GM19438 (cell line): ENCODE data around the gene TANC1.
A peak's percentile ranks its signal among the peaks of the same experiment; 100 is the strongest.
"Not testable (repeated sequence)": the region's sequence is repeated elsewhere in the genome, so short reads cannot be mapped to it uniquely, and the experiment has no call there.

ENCODE experiments used
- ATAC-seq: cut with Tn5 transposase; IDR thresholded peaks from one replicate; pipeline ENCODE4 v1.9.1; 2021; ENCODE audit warnings: low read depth; ENCODE audit not compliant: unreplicated experiment

TANC1 gene

DNA sequence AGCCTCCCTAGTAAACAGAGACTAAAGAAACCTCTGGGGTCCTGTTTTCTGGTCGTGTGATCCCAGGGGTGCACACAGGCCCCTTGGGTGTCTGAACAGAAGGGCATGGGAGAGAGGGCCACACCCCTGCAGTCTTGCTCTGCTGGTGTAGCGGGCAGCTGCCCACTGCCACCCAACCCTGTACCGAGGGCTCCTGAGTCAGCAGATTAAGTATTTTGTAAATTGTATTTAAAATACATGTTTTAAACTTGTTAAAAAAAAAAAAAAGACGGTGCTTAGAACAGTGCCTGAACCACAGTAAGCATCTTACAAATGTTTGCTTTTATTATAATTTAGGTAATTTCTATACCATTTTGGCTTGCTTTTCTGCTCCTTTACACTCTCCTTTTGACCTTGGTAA lies 113.7 kb downstream of the TANC1 start:
- no peak for ATAC-seq

DNA sequence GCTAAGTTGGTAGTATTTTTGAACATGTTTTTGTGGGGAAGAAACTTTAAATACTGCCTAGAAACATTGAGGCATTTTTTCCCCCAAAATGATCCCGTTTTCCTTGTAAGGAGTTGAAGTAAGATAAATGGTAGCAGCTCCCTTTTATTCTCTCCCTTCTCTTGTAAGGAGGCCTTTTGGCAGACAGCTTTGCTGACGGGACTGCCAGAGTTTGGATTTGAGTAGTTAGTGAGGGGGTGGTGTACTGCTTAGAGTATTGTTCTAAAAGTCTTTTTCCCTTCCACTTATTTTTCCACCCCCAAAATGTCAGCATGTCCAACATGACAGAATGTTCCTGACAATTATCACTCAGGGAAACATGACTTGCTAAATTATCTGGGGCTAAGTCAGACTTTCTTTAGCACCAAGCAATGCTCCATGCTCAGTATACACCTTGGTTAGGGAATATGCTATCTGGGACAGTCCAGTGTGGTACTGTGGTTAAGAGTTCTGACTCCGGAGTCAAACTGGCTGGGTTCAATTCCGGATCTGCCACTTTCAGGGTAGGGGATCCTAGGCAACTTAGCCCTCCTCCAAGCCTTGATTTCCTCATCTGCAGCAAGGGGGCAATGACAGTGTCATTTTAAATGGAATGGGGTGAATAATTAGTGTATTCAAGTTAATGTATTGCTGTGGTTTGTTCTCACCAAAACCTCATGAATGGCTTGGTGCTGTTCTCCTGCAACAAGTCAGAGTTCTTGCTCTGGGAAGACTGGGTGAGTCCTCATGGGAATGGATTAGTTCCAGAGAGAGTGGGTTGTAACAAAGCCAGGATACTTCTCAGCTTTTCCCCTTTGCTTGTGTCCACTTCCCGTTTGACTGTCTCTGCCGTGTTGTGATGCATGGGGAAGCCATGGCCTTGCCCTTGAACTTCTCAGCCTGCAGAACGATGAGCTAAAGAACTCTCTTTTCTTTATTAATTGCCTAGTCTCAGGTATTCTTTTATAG lies 116.2 kb downstream of the TANC1 start:
- no peak for ATAC-seq

DNA sequence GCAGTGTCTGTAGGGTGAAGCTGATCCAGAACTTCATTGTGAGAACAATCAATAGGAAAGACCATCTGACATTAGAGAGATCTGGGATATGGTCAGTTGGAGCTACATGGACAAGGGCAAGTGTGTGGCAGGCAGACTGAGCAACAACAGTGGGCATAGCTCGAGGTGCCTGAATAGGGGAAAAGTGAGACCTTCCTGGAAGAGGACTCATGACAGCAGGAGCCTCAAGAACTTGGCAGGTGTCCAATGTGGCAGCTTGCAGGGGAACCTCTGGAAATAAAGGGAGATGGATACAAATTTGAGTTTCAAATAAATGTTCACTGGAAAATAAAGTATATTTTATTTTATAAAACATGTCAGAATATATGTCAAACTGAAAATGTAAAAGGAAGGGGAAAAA lies 117.9 kb downstream of the TANC1 start:
- ATAC-seq, result no peak

DNA sequence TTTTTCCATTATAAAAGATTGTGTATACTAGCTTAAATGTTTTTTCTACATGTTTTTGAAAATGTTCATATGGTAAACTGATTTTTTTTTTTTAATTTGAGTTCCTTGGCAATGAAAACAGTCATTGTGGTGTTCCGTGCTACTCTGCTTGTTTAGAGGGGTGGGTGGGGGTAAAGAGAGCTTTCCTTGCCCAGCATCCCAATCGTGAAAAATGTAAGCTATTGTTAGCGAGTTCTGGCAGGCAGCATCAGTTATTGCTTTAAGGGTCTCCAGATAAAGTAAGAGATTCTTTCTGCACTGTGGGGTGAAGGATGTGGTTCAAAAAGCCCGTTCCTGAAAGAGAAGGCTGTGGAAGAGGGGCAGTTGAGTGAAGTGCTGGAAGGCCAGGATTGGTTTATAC lies 118.4 kb downstream of the TANC1 start:
- no peak for ATAC-seq

GRCh38 chr2:159088906-159089305 lies 120.5 kb downstream of the TANC1 start:
- ATAC-seq, result no peak

- no peak for ATAC-seq
Observed at GRCh38 chr2:159089543-159089942, 121.1 kb downstream of the TANC1 start.

GRCh38 chr2:159090514-159091201 lies 122.2 kb downstream of the TANC1 start:
- ATAC-seq, result peak; percentile 53

DNA sequence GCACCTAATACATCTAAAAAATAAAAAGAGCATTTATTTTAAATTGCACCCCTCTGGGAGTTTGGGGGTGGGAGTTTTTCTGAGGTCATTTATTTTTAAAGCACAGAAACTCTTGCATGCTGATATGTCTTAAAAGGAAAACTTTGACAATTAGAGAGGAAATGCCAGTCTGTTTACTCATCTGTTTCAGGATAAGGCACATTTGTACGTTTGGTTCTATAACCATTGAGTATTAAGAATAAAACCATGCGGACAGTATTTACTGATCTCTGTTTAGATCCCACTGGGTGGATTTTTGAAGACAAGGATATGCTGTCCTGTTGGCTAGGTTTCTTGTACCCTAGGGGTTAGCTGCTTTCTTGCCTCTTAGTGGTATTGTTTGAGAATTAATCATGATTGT lies 122.9 kb downstream of the TANC1 start:
- no peak for ATAC-seq

DNA sequence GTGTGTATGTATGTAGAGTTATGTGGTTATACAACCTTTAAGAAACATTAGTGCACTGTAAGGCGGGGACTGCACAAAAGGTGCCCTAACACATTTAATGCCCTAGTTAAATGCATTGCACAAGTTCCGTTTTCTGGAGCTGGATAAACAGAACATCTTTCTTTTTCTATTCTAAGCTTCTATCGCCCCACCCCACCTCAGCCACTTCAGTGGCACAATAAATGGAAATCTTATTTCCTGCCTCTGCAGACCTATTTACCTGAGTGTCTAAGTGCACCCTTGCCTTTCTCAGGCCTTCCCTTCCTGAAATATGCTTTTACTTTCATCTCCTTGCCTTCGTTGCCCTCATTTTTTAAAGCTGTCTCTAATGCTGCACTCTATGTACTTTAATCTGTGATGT lies 123.5 kb downstream of the TANC1 start:
- ATAC-seq, result no peak

DNA sequence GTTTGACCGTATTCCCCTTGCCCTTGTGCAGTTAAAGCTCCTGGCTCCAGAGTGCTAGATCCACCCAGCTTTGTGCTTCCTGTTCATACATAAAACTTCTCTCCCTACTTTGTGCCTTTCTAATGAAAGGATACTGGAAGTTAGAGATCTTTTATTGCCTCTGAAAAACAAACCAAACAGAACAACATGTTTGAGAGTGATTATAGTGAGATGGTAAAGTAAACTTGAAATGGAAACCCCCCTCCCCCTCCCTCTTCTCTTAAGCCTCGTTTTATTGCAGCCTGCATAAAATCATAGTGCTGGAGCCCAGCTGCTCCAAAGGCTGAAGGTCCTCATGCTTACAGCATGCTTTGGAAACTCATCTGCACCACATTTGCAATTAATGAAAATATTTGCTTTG lies 125.1 kb downstream of the TANC1 start:
- ATAC-seq, result no peak

- ATAC-seq, result no peak
Observed at GRCh38 chr2:159094173-159094737, 125.8 kb downstream of the TANC1 start.

DNA sequence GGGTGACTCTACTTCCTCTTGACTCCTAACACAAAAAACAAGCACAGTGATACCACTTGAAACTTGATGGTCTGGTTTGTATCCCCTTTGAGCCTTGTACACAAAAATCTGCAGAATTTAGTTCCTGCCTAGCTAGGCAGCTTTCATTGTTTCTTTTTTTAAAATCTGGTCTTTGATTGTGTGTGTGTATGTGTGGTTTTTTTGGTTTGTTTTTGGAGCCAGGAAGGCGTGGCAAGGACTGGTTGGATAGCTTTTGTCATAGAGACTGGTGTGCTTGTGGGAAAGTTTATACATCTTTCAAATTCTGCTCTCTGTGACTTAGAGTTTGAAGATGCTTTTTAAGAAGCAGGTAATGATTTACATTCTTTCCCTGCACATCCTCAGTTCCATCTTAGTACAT lies 127.4 kb downstream of the TANC1 start:
- ATAC-seq, result no peak

DNA sequence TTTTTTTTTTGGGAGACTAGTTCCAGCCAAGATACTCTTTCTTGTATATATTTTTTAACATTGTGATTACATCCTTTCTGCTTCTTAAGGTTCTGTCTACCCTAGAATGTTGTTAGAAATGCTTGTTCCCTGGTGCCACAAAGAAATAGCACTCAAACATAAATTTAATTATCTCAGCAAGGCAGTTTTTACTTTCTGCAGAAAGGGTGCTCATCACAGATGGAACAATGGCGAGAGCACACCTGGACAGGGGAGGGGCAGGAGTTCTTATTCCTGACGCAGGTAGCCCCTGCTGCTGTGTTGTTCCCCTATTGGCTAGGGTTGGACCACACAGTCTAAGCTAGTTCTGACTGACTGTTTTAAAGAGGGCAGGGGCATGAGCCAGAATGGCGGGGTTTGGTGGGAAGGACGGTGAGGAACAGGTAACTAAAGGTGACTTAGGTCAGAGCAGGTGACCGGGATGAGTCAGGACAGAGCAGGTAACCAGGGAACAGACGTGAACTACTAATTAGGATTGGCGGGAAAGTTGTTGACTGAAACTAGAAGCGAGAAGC lies 127.9 kb downstream of the TANC1 start:
- not testable (repeated sequence) for ATAC-seq

GRCh38 chr2:159096901-159097300 lies 128.5 kb downstream of the TANC1 start:
- no peak for ATAC-seq

DNA sequence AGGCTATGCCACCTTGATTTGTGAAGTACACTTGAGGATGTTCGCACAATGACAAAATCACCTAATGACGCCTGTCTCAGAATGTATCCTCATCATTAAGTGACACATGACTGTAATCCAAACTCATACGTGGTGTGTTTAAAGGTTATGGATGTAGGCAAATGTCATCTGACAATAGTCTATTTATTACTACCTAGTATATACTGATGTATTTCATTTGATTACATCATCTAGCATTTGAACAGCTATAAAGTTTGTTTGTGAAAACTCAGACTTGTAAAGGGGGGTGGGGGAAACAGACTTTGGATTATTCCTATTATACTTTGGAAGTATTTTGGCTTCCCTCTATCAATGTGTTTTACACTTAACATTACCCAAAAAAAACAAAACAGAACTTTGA lies 129.9 kb downstream of the TANC1 start:
- no peak for ATAC-seq

DNA sequence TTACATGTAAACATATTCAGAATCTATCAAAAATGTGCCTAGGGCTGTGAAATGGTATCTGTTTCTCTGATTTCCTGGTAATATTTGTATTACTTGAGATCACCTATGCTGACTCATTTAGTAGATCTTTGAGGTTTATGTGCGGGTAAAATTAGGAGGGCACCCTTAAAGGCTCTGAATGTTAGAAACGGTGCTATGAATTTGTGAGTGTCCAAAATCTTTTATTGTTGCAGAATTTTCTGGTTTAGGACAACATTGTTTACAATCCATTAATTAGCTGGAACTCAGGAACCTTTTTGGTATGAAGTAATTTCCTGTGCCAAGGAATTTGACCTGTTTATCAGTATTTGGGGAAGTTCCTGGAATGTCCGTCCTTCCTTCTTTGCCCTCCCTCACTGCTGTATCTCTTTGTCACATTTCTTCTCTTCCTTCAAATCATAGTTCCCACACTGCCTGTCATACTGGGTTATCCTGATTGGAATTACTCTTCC lies 130.5 kb downstream of the TANC1 start:
- ATAC-seq, result no peak

- no peak for ATAC-seq
Observed at GRCh38 chr2:159101755-159102489, 133.5 kb downstream of the TANC1 start.

GRCh38 chr2:159103411-159103810 lies 135.0 kb downstream of the TANC1 start:
- ATAC-seq, result no peak

DNA sequence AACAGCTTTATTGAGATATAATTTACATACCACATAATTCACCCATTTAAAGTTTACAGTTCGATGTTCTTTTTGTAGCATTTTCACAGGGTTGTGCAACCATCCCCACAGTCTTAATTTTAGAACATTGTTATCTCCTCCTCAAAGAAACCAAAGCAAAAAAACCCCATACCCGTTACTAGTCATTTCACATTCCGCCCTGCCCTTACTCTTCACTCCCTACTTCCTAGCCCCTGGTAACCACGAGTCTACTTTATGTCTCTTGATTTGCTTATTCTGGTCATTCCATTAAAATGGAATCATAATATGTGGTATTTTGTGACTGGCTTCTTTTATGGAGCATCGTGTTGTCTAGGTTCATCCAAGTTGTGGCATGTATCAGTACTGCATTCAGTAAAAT lies 137.7 kb downstream of the TANC1 start:
- ATAC-seq, result no peak

DNA sequence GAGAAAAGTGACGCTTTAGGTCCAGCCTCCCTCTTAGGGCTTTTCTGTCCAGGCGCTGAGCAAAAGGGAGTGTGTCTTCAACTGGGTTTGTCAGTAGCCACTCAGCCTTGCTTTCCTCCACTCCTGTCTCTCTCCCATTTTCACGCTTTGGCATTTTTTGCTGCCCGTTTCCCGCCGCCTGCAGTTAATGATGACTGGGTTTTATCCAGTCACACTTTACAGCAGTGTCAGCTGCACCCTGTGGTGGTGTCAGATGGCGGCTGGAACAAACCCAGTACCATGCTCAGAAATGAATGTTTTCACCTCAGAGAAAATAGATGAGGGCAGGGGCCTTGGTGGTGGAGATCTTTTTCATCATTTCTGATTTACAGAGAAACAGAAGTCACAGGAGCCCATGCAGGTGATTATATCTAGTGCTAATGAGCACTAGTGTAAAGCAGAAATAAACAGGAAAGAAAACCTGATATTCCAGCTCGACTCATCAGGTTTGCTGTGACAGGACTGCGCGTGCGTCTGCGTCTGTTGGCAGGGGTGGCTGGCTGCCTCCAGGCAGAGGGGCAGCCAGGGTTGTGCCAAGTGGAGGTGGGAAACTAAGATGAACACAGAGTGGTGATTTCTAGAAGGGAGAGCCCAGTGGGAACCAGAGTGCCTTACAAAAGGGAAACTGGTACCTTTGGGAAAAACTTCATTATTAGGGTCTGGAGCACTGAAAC lies 139.9 kb downstream of the TANC1 start:
- ATAC-seq, result no peak
